VCaP (cell line): ENCODE results near the gene RASAL1.

ENCODE experiments used
- H3K27ac ChIP-seq: fragments of 450-650 bp; 2 replicates; pipeline ENCODE4 v1.5.1; 2017
- TF ChIP-seq, protein P1 (sequence below): fragments of 450-650 bp; conservative IDR thresholded peaks from 2 replicates; pipeline ENCODE4 v1.5.1; 2017; ENCODE audit warnings: mild to moderate bottlenecking, moderate library complexity

The RASAL1 gene

DNA sequence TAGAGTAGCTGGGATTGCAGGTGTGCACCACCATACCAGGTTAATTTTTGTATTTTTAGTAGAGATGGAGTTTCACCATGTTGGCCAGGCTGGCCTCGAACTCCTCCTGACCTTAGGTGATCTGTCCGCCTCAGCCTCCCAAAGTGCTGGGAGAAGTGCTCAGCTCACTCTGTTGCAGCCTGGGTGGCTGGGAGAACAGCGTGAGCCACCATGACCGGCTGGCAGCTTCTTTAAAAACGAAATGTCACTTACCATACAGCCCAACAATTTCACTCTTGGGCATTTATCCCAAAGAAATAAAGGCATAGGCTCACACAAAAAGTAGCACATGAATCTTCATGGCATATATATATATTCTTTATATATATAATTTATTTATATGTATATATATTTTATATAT, 9.2 kb upstream of the RASAL1 start:
- TF ChIP-seq, protein P1, sequence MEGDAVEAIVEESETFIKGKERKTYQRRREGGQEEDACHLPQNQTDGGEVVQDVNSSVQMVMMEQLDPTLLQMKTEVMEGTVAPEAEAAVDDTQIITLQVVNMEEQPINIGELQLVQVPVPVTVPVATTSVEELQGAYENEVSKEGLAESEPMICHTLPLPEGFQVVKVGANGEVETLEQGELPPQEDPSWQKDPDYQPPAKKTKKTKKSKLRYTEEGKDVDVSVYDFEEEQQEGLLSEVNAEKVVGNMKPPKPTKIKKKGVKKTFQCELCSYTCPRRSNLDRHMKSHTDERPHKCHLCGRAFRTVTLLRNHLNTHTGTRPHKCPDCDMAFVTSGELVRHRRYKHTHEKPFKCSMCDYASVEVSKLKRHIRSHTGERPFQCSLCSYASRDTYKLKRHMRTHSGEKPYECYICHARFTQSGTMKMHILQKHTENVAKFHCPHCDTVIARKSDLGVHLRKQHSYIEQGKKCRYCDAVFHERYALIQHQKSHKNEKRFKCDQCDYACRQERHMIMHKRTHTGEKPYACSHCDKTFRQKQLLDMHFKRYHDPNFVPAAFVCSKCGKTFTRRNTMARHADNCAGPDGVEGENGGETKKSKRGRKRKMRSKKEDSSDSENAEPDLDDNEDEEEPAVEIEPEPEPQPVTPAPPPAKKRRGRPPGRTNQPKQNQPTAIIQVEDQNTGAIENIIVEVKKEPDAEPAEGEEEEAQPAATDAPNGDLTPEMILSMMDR, result no peak
- H3K27ac ChIP-seq, result no peak overlapping the region

DNA sequence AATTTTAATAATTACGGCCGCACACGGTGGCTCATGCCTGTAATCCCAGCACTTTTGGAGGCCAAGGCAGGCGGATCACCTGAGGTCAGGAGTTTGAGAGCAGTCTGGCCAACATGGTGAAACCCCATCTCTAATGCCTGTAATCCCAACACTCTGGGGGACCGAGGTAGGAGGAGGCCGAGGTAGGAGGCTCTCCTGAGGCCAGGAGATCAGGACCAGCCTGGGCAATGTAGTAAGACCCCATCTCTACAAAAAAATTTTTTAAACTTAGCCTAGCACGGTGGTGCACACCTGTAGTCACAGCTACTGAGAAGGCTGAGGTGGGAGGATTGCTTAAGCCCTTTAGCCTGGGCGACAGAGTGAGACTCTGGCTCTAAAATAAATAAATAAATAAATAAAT, 8.4 kb upstream of the RASAL1 start:
- TF ChIP-seq, protein P1, result no peak
- no peak overlapping the region for H3K27ac ChIP-seq

DNA sequence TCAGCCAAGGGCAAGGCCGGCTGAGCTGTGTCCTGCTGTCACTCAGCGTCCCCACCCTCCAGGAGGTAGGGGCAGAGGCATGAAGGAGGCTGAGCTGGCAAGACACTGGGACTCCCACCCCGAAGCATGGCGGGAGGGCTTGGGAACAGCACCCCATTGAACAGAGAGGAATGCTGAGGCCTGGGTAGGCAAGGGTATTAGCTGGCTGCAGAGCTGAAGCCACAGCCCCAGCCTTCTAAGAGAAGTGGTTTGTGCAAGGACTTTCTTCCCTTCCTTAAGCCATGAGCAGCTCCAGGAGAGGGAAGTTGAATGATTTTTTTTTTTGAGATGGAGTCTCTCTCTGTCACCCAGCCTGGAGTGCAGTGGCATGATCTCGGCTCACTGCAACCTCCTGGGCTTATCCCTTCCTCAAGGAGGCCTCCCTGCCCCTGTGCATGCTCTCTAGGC, 7.3 kb upstream of the RASAL1 start:
- TF ChIP-seq, protein P1, result no peak
- peak overlapping the region; percentile 46; the same call in 1 of the 2 replicates for H3K27ac ChIP-seq

DNA sequence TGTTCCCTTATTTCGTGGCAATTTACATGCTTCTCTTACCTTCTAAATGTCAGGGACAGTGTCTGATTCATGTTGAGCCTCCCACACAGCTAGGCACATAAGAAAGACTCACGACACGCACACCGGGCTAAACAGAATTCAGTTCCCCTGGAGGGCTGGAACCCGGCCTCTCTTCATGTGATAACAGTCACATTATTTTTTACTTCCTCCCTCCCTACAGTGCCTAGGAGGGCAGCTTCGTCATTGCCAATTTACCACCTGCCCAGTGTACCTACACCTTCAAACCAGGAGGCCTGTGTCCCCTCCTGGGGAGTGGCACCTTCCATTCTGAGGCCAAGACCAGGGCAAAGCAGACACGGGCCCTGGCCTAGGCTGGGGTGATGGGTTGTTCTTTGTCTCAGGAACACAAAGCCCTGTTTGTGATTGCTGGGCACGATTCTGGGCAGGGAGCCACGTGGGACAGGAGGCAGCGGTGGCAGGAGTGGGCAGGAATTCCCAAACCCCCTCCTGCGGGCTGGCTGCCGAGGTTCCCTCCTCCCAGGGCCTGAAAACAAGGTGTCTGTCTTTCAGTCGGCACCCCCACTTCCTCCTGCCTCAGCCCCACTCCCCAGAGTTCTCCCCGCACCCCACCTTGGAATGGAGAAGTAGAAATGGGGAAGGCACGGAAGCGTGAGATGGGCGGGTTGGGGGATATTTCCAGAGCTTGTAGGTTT, 6.8 kb upstream of the RASAL1 start:
- TF ChIP-seq, protein P1, result no peak
- H3K27ac ChIP-seq, result peak overlapping the region; percentile 46; the same call in 1 of the 2 replicates

DNA sequence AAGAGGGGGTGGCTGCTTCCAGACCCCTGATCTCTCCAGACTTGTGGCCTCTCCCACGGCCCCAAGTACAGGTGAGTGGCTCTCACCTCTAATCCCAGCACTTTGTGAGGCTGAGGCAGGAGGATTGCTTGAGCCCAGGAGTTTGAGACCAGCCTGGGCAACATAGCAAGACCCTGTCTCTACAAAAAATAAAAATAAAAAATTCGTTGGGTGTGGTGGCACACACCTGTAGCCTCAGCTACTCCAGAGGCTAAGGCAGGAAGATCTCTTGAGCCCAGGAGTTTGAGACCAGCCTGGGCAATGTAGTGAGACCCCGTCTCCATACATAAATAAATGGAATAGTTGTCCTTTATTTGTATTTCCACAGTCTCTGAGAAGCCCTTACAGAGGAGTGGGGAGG, 6.2 kb upstream of the RASAL1 start:
- H3K27ac ChIP-seq, result peak overlapping the region; percentile 46; the same call in 1 of the 2 replicates

DNA sequence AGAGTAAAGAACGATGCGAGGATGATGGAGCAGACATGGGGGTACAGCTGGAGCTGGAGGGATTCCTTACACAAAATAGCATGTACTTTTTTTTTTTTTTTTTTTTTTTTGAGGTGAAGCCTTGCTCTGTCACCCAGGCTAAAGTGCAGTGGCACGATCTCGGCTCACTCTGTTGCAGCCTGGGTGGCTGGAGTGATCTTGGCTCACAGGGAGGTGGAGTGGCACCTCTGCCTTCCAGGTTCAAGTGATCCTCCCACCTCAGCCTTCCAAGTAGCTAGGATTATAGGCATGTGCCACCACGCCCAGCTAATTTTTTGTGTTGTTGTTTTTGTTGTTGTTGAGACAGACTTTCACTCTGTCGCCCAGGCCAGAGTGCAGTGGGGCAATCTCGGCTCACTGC, 5.1 kb upstream of the RASAL1 start:
- H3K27ac ChIP-seq, result no peak overlapping the region
- TF ChIP-seq, protein P1, result no peak

DNA sequence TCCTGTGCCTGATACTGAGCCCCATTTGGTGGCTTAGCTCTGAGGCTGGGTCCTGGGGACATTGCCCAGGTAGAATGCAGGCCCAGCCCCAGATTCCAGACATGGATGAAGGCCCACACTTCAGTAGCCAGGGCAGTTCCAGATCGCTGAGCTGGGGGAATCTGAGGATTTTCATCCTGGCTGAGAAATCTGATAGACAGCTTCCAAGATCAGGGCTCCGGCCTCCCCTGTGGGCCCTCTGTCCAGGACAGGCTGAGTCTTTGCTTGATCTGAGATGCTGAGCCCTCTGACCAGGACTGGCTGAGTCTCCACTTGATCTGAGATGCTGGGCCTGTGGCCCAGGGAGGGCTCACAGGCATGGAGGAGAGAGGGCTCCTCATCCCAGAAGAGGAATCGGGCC, 3.3 kb upstream of the RASAL1 start:
- TF ChIP-seq, protein P1, result no peak
- H3K27ac ChIP-seq, result no peak overlapping the region
